Tongue (tissue), 2 donors: ENCODE measurements around the gene RASL10A. TPM values are rescaled to one million over a fixed set of nuclear protein-coding genes. Genes with fewer than 3 reads are reported as not detected.

Experiments
- DNase-seq: peaks from one replicate; pipeline ENCODE4 v3.0.0-alpha.2; 2015
- total RNA-seq: library from RNA; depleted of rRNA; stranded (reverse); fragments of >200 nt; gene quantifications from one replicate; pipeline ENCODE4 v1.2.3, GENCODE V29; 2014

Gene RASL10A
- total RNA-seq, 1 donor from 2014 or later, result 12.3 TPM

DNA sequence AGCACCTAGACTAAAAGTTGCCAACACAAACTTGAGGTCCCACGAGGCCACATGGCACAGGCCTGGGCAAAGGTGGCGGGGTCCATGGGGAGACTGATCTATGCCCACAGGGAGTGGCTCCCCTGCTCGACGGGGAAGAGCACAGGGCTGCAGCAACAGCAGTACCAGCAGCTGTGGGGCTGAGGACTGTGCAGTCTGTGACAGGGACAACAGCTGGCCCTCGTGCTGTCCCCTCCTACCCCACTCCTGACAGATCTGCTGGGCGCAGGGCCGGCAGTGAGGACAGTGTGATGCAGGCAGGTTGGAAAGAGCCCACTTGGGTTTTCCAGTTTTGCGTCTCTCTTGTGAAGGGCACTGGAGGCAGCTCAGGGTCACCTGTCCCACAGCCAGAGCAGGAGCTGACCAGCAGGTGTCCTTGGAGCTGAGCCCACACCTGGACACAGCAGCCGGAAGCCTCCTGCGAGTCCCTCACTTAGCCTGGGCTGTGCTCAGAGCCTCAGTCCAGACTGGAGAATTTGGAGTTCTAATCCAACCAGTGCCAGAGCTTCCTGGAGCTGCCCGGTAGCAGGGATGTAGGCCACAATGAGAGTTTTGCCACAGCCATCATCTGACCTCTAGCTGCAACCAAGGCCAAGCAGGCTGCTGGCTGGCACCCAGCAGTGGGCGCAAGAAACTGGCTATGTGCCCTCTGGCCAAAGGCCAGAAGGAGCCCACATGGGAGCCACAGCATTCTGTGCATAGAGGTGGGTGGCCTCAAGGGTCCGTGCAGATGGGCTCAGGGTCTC lies 12.6 kb downstream of the RASL10A start:
- DNase-seq, result peak; percentile 77

DNA sequence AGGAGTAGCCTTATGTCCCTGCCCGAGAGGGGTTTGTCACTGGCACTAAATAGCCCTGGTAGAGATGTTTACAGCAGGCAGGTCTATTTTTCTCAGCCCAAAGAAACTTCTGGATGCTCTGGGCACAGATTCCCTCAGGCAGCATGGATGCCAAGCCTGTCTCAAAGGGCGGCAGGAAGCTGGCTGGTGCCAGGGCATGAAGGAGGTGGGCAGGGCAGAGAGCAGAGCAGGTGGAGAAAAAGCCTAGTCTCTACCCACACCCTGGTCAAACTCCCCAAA lies 13.2 kb downstream of the RASL10A start:
- DNase-seq, result no peak

DNA sequence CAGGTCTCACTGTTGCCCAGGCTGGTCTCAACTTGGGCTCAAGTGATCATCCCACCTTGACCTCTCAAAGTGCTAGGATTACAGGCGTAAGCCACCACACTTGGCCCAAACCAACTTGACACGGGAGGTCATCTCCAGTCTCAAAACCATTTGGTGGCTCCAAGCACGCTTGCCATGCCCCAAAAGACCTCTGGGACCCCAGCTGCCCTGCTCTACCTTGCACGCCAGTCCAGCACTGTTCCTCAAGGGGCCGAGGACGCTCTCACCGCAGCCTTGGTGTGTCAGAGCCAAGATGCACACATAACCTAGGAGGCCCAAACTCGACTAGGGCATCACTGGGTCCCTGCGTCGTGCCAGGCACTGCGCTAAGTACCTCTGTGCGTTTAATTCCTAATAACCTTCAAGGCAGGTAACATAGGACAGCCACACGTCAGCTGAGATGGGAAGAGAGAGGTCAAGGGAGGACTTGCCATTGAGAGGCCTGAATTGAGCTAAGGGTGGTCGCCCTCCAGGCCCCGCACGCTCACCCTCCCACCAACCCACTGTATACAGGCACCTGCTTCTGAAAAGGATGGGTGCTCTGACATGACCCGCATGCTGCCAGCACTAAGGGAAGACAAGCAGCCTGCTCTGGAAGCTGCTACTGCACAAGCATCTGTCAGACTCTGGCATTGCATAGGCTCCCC lies 13.6 kb downstream of the RASL10A start:
- no peak for DNase-seq

DNA sequence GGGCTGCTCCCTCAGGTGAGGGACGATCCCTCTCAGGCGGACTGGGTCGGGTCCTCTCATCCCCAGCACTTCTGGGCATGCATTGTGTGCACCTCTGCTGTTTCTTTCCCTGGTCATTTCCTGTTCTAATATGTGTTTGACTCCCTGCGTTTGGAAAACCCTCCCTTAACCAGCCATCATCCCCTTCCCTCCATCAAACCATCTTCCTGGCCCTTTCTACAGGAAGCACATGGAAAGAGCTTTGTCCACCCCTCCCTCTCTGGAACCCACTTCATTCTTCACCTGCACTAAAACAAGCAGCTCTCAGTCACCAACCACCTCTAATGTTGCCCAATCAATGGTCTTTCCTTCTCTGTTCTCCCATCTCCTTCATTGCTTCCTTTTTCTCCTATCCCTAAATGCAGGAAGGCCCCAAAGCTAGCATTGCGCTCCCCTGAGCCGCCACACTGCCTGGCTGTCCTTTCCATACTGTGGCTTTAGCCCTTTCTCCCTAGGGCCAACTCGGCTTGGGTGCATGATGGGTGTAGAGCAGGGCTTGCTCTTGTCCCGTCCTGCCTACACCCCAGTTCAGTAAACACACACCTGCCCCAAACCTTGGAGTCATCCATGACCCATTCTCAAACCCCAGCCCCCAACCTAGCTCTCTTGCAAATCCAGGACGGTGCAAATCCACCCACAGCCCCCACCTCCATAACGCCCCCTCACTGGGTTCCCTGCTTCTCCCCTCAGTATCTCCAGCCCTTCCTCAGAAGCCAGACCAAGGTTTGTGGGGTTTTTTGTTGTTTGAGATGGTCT lies 14.5 kb downstream of the RASL10A start:
- DNase-seq, result no peak

DNA sequence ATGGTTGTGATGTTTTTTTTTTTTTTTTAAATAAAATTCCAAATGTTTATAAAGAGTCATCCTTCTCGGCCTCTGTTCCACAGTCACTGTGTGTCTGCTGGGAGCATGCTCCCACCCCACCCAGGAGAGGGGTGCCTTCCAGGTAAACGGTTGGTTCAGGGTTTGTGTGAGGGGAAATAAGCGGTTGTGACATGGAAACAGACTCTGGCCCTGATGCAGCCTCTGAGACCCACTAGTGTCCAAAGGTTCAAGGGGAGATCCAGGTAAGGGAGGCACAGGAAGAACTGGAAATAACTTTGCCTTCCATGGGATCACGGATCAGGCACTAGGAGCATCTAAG lies 15.1 kb downstream of the RASL10A start:
- no peak for DNase-seq

DNA sequence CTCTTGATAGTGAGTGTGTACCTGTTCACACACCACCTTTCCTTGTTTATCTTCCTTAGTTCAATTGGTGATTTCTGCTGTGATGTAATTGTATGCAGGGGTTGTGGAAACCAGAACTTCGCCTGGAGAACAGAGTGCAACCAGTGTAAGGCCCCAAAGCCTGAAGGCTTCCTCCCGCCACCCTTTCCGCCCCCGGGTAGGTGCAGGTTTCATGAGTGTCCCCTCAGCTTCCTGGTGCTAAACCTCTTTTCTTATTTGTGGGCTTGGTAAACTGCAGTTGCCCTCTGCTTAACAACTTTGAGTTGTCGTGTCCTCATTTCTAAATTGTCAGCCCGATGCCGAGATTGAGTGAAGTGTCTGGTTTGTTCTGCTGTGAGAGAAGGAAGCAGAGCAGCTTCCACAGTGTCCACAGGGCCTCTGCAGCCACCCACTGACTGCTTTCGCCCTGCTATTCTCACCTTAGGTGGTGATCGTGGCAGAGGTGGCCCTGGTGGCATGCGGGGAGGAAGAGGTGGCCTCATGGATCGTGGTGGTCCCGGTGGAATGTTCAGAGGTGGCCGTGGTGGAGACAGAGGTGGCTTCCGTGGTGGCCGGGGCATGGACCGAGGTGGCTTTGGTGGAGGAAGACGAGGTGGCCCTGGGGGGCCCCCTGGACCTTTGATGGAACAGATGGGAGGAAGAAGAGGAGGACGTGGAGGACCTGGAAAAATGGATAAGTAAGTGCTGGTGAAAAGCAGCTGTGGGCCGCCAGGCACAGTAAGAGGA lies 16.2 kb downstream of the RASL10A start:
- DNase-seq, result no peak

DNA sequence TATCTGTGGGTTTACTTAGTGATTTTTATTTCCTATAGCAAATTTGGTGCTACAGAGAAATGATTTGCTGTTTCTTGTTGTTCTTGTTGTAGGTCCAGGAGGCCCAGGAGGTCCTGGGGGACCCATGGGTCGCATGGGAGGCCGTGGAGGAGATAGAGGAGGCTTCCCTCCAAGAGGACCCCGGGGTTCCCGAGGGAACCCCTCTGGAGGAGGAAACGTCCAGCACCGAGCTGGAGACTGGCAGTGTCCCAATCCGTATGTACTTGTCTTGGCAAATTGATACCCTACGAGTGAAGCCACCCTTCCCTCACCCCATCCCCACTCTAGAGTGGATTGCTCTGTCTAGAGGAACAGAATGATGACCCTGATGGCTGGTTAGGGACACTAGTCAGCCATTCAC lies 16.9 kb downstream of the RASL10A start:
- DNase-seq, result no peak

DNA sequence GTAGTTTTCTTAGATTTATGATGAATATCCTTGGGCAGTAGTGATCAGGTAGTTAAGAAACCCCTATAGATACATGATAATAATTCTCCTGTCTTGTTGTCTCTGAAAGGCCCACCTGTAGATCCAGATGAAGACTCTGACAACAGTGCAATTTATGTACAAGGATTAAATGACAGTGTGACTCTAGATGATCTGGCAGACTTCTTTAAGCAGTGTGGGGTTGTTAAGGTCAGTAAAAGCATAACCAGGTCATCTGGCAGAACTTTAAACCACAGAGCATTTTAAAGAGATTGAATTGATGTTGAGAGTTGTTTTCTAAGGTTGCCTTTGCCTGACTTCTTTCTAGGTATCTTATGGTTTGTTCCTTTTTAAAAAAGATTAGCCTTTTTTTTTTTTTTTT lies 23.1 kb downstream of the RASL10A start:
- no peak for DNase-seq

DNA sequence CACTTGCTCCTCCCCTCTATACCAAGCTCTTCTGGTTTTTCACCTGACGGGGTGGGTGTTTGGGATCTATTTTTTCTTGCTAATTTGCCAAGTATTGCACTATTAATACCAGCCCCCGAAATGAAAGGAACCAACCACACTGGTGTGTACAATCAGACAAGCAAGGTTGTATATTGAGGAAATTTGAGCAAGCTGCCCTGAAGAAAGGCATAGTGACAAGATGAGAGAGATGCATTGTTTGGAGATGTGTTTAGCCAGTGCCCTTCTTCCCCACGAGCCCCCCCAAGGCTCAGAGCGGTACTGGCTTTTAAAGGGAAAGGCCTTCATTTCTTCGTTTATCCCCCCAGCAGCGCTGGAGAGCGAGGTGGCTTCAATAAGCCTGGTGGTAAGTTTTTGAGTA lies 24.3 kb downstream of the RASL10A start:
- DNase-seq, result no peak

DNA sequence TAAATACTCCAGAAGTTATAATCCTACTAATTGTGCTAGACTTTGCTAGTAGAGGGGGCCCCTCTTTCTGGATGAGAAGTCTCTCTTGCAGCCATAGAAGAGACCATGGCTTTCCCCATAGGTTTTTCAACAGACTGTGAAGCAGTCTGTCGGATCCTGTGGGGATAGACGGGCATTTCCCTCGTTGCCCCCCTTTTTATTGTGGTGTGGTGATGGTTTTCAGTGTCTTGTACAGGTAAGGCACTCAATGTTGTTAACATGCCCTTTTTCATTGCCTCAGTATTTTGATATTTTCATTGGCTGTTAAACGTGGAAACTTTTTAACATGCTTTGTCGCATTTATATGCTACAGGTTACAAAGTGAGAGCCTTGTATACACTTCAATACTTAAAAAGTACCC lies 25.4 kb downstream of the RASL10A start:
- DNase-seq, result no peak

DNA sequence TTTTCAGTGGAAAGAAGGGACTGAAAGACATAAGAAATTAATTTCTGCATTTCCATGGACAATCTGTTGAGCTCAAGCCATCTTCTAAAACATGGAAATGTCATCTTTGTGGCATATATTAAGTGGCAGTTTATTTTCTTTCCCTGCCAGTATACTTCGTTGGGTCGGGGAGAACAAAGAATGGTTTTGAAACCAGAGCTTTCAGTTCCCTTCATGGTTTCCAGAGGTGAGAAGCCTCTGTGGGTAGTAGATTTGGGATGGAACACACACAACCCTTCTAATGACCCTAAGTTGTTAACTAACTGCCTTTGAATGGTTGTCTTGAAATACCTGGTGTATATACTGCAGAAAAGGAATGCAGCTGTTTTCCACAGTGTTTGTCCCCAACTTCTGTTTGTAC lies 26.7 kb downstream of the RASL10A start:
- DNase-seq, result no peak

DNA sequence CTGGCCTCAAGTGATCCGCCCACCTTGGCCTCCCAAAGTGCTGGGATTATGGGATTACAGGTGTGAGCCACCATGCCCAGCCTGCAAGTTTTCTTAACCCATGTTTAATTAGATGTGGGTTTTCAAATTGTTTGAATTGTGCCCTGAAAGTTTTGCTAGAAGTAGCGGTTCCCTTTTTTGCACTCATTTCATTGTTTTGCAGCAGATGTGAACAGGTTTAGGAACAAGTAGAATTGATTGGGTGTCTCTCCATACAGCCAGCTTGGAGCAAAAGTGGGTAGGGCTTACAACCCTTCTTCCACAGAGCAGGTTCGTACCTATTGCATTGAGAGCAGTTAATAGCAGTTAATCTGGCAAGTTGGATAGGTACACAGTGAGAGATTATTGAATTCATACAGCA lies 31.3 kb downstream of the RASL10A start:
- no peak for DNase-seq

DNA sequence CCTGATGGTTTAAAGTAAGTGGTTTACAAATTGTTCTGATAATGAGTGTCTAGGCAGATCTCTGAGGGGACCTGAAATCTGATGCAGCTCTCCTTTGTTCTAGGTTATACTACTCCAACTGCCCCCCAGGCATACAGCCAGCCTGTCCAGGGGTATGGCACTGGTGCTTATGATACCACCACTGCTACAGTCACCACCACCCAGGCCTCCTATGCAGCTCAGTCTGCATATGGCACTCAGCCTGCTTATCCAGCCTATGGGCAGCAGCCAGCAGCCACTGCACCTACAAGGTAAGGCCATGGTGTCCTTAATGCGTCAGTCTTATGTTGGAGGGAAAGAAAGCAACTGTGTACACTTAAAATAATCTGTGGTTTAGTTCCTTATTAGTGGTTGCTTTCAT lies 37.6 kb downstream of the RASL10A start:
- DNase-seq, result no peak

DNA sequence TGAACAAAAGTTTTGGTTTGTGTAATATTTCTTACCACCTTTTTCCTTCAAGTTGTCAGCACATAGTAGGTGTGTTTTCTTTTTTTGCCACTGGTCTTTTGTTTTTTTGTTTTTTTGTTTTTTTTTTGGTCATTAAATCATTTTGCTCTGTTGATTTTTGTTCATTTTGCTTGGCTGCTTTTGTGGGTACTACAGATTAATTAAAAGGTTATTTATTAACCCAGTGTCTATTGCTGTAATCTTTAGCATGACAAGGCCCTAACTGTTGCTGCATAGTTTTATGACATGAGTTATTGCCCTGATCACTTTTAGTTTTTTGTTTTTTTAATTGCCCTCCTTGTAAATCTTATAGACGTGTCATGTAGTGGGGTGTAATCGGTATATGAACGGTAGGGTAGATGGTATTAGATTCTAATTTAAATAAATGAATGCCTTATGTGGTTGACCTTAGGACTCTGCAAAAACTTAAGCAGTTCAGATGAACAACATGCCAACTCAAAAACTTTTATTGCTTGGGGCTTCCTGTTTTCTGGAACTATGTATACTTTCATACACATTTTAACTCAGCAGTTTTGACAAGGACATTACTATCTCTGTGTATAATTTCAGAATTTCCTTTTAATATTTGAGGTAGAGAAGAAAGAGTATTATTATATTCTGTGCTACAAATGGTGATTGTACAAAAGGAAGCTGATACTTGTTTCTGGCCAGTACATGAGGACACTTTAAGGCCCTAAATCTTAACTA lies 39.5 kb downstream of the RASL10A start:
- DNase-seq, result no peak

DNA sequence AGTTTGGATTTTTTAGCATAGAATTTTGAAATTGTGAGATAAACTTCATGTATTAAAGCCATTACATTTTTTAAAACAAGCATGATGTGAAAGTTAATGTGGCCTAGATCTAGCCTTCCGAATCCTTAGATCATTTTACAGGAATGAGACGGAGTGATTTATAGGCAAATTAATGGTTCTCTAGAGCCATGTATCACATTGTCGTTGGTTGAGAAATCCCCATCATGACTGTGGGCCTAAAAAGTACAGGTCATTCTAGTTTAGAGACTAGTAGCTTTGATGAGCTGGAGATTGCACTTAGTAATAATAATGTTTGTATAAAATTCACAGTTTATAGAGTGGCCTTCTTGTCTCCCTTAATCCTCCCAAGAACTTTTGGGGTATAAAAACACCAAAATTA lies 40.3 kb downstream of the RASL10A start:
- no peak for DNase-seq

DNA sequence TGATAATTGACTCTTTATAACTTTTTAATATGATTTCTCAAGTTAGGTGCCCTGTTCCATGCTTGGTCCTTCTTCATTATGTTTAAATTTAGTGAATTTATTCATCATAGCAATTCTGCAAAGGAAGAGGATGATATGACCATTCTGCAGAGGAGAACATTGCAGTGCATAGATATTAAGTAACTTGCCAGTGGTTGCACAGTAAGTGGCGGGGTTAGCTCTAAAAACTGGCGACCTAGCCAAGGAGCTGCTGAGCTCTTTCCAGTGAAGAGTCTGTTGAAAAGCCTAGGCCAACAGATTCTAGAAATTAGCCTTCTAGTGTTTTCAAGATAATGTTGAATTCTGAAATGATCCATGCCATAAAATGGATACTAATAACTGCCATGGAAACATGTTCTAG lies 42.9 kb downstream of the RASL10A start:
- no peak for DNase-seq

DNA sequence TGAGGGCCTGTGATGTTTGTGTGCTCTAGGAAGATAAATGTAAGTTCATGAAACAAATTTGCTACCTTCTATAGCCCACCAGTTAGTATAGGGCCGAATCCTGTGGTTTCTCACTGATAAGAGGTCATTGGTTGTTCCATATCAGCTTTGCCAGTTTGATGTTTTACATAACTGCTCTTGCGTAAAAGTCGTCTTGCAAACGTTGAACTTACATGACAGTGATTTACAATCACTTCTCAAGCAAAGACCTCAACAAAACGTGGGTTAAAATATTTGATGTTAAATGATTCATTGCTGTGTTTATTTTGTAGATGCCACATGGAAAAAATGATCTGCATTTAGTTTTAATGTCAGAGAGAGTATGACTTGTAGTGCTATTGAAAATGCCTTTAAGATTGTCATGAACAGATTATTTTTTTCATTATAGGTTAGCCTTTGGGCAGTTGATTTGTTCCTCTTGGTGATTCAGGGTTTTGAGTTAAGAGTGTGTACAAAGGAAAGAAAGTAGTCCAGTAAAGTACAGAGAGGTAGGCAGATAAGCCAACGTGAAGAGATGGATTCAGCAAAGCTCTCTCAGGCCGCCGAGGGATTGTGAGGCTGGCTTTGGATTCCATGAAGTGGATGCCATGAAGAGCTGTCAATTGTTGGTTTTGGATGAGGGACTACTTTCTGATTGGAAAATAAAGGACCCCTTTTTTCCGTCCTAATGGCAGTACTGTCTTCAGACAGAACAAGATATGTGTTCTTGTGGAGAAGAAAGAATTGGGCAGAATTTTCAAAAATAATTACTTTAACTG lies 44.8 kb downstream of the RASL10A start:
- DNase-seq, result no peak

DNA sequence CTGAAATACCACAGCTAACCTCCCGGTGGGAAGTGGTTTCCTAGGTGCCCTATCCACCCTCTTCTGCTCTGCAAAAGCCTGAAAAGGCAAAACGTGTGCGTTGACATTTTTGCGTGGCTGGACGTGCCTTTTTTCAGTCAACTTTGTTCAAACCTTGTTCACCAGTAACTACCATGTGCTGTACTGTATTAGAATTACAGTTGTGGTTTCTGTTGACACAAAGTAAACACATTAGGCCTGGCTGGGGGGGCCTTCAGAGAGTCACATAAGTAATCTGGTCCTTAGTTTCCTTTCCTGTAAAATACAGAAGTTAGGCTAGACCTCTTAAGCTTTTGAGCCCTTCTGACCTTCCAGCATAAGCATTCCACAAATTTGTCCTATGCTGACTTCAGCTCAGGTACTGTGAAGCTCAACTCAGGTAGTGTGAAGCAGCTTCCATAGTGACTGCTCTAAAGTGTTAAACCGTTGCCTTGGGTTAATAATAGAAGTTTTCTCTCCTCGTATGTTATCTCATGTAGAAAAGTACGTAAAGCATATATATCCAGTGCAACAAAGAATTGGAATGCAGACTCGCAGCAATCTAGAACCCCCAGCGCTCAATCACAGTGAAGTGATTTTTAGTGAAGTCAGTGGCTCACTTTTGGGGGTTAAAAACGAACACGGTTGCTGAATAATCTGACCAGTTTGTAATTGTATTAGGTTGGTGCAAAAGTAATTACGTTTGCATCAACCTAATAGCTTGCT lies 45.6 kb downstream of the RASL10A start:
- DNase-seq, result no peak

DNA sequence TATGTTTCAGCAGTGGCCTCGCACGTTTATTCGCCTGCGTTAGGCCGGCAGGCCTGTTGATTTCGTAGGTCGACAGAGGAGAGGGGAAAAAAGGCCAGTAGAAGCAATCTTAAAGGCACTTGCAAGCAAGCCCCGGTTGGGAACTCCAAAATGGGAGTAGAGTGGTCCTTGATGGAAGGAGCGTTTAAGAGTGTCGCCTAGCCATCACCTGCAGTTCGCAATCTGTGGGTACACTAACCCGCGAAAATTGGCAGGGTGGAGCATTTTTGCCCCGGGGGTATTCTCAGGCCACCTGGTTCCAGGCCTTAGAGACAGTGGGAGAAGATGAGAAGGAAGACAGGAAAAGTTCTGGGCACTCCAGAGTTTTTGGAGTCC lies 46.3 kb downstream of the RASL10A start:
- peak; percentile 26 for DNase-seq

DNA sequence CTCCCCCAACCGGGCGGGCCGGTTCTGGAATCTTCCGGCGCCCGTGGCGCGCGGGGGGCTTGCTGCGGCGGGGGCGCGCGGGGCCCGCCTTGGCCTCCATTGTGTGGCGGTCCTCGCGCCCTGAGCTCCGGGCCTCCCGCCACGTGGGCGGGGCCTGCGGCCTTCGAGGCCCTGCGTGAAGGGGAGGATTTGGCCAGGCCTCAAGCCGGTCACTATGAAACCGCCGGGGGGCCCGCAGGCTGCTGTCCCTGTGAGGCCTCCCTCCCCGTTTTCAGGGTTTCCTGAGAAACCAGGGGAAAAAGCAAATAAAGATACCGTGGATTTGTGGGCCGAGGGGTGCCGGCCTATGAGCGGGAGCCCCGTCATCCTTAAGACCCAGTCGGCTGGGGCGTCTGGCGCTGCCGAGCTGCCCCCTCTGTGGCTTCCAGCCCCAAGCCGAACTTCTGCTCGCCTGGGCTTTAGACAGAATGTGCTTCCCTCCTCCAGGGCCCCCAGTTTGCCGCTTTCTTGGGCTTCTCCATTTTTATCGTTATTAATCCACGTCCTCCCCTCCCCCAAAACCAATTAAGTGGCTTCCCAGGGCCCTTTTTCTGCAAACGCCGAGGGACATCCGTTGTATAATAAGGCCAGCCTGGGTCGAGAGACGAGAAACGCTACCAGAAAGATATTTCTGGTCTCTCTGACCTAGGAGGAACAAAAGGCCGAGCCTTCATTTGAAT lies 46.8 kb downstream of the RASL10A start:
- DNase-seq, result peak; percentile 85
